ENCODE data around the gene ATP2C2.

Gene ATP2C2

DNA sequence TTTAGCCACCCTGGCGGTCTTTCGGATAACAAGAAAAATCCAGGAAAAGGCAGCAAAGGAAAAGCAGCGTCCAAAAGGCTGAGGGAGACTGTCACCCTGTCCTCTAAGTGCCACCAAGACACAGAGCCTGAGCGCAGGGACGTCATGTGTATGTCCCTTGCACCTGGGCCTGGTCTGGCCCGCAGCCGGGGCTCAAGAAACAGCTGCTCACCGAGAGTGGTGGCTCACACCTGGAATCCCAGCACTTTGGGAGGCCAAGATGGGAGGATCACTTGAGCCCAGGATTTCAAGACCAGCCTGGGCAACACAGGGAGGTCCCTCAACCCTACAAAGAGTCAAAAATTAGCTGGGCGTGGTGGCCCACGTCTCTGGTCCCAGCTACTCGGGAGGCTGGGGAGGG lies 145.3 kb downstream of the ATP2C2 start:
- no peak for DNase-seq (ENCODE audit: low read depth)

Data from GM04503 (cell line).